Hypothalamus (tissue), 51 donors: ENCODE measurements around the gene ZNF609.

Experiments used
- DNase-seq, 51 donors: peaks; one replicate each; lab custom pipeline; 2025; lab: John Stamatoyannopoulos, UW

ZNF609 gene

DNA sequence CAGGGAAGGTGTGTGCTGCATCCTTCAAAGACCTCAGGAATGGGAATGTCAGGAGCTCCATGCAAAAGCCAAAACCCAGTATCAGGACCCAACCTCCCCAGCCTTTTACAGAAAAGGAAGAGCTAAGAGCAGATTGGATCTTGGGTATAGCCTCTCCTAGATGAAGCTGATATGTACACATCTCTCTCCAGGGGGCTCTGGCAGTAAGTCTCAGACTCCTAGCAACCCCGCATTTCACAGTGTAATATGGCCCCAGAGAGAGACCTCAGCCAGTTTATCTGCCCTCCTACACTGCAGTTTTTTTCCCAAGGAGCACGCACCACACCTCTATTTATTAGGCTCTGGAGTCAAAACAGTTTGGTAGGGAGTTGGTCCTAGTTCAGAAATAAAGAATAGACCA, 226.8 kb downstream of the ZNF609 start:
- no peak for DNase-seq

DNA sequence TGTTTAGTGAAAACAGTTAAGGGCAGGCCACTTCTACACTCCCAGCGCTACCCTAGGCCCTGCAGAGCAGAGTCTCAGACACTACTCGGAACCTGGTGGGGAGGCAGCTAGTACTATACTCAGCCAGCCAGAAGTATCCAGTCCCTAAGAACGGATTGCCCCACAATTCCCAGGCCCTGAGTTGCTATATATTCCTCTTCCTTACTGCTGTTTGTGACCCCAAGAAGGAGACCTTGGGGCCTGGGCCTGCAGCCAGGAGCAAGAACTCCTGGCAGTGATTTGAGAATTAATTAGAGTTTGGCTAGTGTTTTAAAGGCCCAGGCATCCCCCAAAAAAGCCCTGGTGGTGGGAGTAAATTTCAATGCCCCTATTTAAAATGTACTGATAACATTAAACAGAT, 227.3 kb downstream of the ZNF609 start:
- DNase-seq = peak in 2 of 51 donors; percentile 7 to 27

DNA sequence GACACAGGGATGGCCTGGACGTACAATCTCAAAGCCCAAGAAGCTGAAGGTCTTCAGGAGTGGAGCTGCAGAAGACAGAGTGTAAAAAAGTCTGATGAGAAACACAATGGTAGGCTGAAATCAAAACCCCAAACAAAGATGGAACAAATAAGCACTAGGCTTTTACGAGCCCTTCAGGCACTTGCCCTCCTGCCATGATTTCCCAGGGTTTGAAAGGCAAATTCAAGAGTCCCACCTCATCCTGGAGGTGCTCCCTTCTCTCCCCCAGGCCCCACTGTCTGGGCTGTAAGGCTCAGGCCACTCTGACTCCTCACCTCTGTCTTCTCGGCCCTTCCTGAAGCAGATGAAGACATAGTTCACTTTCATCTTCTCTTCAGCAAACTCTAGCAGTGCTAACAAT, 228.4 kb downstream of the ZNF609 start:
- no peak for DNase-seq

DNA sequence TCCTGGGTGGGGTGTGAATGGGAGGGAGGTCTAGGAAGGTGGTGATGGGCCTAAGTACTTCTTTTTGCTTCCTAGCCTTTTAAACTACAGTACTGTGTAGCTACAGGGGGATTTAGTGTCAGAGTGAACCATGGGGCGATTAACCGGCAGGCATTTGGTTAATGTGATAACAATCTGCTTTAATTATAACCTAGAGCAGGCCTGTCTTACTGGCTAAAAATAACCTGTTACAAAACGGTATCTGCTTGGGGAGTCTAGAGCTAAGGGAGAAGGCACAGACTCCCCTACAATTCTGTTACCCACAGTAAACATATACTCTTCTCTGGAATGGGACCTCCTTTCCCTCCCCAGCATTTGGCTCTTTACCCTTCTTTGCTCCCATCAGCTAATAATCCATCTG, 229.6 kb downstream of the ZNF609 start:
- no peak for DNase-seq

DNA sequence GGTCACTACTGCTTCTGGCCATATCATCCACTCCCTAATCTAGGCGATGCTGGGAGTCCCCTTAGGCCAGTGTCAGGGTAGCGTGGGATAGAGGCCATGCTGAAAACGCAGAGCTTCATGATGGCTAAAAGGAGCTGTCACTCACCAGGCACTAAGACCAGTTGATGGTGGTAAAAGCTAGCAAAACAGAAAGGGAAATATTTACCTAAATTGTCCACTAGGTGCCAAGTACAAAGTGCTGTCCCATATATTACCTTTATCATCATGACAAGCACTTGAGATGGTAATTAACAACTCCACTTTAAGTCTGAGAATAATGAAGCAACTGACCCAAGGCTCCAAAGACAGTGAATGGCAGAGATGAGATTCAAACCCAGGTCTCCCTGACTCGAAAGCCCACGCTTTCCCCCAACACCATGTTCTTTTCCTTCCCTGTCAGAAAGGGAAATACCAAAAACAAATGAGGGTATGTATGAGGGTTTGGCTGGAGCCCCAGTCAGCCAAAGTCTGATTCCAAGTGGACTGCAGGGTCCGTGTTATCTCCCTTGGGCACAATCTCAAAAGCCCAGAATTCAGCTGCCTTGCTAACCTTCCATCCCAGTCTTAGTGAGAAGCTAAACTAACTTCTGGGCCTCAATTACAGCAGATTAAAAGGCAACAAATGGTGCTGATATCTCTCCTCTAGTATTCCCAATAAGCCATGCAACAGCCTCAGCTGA, 230.4 kb downstream of the ZNF609 start:
- DNase-seq = no peak

DNA sequence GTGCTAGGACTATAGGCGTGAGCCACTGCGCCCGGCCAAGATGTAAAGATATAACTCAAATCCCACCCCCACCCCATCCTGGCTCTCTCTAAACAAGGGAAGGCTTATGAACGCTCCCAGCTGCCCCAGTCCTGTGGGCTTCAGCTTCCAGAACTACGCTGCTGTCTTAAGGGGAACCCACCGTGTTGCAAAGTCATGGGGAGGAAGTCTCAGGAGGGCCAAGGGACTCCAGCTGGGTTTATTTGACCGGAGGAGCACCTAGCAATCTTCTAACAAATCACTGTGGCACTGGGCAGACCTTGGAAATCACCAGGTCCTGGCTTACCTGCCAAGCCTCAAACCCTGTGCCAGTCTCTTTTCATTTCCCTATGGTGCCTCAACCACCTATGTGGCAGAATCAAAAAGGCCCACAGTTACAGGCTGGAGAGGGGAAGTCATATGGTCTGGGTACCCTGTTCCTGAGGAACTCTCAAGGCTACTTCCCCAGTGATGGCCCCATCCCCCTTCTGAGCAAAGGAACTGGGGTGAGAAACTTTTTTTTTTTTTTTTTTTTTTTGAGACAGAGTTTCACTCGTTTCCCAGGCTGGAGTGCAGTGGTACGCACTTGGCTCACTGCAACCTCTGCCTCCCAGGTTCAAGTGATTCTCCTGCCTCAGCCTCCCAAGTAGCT, 231.7 kb downstream of the ZNF609 start:
- peak in 5 of 51 donors; percentile 15 to 30 (median 16) for DNase-seq

DNA sequence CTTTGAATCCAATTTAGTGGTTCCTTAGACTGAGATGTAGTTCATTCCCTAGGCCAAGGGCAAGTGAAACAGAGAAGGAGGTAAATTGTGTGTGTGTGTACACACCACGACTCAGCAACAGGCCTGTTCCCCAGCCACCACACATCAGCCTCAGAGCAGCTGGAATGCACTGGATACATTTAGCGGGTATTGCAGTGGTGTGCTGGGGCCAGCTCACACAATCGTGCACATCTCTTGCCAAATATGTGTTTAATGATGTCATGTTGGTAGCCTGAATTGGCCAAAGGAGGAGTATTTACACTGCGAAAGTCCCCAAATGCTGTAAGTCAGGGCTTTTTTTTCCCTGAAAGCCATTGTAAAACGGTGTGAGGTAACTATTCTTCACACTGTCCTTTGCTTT, 232.8 kb downstream of the ZNF609 start:
- DNase-seq = peak in 9 of 51 donors; percentile 10 to 58 (median 21)

DNA sequence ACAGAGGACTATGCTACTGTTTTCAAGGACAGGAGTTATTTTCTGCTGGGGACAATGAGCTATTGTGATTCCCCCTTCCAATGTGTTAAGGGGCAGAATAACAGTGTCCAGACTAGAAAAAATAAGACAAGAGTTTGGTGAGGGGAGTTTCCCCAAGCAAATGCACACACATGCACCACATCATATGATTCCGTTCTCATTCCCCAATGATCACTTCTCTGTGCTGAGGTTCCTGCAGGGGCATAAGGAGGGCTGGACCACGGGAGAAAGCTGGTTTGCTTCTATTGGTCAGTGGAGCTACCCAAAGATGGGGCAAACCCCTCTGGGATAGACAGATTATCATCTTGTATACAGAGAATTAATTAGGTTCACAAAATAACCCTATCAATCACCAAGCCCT, 234.4 kb downstream of the ZNF609 start:
- DNase-seq = peak in 2 of 51 donors; percentile 51 to 75

DNA sequence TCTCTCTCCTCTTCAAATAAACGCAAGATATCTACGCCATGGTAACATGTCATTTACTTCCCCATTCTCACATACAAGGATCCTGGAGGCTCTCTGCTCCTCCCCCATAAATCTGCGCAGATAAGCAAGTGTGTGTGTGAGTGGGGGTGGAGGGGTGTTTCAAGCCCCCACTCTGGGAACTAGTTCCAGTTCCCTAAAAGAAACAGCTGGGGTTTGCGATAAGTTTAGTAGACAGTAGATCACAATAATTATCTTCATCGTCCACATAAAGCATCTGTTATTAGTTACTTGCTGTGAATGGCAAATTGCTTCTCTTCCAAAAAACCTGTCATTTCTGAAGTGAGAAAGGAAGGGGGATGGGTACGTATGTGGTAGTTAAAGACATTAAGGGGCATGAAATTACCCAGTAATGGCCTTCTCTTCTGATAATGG, 235.2 kb downstream of the ZNF609 start:
- peak in 7 of 51 donors; percentile 7 to 68 (median 29) for DNase-seq

DNA sequence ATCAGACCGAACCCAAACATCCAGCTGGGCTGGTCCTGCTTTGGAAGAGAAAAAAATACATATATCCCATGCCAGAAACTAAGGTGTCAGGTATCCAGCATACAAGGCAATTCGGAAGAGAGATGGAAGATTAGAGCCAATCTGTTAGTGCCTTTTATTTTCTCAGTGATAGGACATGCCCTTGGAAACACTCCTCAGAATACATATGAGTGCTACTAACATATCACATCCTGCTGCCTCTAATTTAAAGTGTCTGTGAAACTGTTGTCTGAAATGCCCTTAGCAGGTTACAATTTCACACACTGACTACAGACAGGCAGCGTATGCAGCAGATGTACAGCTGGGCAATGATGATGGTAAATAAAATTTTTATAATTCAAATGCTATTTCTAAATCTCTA, 236.1 kb downstream of the ZNF609 start:
- DNase-seq = peak in 1 of 51 donors; percentile 7

DNA sequence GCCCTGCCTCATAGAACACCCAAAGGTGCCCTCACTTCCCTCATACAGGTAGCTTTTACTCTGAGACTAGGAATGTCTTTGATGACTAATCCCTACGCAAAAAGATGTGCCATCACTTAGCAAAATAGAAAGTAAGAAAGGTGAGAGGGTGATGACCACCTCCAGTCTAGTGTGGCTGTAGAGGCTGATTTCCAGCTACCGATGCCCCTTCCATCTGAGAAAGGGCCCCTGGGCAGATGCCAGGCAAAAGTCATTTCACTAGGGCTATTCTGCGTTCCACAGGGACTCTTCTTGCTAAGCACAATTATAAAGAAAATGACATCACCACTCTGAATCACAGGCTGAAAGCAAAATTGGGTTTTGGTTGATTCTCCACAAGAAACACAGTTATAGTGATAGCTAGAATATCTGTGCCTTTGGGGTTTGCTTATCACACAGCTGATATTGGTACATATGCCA, 237.6 kb downstream of the ZNF609 start:
- peak in 6 of 51 donors; percentile 10 to 43 (median 25) for DNase-seq

DNA sequence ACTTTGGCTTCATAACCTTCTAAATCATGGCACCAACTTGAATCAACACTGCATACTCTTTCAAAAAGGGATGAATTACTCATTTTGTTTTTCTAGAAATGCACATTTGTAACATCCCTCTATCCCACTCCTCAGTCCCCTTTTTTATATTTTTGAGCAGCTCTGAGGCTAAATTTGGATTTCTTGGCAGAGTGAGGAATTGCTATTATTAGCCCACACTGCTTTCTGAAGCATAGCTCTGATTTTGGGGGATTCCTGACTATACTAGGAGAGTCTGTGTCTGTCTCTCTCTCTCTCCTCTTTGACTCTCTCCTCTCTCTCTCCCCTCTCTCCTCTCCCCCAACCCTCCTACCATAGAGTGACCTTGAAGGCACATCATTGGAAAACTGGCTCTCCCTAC, 238.4 kb downstream of the ZNF609 start:
- no peak for DNase-seq

DNA sequence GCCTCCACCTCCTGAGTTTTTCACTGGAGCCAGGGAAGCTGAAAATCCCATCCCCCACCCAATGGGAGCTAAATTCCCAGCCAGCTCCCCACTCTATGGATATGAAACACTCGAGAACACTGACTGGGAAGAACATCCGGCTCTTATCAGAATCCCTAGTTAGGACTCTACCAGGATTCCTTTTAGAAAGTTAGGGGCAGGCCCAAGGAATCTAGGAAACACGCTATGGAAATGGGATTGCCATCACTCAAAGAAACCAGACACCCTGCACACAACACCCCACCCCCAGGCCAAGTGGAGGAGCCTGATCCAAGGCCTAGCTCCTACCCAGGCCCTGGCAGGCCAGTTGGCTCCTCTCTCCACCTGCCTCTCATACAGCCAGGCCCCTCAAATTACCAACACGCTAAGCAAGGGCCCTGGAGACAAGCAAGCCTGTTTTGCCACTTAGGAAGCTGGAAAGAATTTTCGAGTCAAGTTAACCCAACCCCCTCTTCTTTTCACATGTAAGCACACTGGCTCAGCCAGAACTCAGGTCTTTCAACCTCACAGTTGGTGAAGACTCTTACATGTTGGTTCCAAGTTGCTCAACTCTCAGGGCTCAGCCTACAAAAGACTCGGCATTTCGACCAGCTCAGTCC, 239.5 kb downstream of the ZNF609 start:
- DNase-seq = peak in 16 of 51 donors; percentile 12 to 81 (median 29)

DNA sequence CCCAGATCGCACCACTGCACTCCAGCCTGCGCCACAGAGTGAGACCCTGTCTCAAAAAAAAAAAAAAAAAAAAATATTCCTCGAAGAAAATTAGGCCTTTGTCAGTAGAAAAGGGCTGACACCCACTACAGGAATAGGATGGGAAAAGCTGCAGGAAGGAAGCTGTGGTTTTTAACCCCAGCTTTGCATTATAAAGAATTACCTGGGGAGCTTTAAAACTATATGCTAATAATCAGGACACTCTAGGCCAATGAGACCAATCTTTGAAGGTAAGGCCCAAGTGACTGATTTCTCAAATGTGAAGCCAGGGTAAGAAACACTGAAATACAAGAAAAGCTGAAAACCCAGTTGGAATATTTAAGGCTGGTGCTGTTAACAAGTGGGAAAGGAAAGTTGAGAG, 240.7 kb downstream of the ZNF609 start:
- no peak for DNase-seq

DNA sequence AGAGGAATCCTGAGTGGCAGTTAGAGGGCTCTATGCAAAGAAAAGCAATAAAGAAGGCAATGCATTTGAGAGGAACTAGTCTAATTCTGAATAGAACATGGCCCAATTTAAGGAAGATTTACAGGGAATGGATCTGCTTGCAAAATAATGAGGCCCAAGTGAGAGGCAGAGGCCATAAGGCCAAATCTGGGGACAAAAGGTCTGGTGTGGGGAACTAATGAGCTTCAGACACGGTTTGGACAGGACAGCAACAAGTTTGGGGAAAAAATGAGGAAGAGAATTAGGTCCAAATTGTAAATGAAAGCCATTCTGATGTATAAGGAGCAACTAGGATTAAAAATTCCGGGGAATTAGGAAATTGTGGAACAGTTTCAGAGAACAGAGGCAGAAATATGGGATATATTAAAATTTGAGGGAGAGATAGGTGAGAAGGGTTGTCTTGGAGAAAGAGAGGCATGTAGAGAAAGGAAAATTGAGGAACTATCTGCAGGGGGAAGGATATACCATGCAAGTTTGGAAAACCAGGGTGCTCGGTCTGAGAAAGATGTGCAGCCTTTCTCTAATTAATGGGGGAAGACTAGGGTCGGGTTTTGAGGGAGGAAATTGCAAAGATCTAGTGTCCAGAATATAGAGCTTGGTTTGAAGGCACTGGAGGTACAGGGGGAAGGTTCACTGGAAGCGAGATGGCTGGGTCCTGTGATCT, 241.3 kb downstream of the ZNF609 start:
- peak in 1 of 51 donors; percentile 42 for DNase-seq

DNA sequence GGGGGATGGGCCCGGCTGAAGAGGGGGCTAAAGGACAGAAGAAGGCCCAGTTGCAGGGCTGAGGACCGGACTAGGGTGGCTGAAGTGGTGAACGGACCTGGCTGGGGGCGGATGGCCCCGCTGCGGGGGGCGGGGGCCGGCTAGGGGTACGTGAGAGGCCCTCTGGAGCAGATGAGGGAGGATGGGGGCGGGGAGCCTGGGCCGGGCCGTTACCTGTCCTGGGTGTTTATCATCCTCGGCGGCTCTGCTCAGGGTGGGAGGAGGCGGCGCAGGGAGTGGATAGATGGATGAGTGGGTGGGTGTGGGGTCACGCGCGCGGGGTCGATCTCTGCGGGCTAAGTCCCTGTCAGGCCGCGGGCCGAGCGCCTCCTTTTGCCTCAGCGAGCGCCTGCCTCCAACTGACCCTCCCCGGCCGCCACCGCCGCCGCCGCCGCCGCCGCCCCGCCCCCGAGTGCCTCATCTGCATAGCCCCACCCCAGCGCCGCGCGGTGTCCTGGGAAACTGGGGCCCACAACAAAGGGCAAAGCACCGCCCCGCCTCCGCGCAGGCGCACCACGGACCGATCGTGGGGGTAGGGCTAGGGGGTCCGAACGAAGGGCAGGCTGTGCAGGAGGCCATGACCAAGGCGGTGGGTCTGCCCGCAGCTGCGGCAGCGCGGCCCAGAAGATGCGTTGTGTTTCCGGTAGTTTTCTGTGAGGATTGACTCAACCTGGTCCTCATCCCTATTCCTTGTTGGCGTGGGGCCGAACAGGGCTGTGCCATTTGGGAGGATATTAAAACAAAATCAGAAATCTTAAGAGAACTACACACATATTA, 242.6 kb downstream of the ZNF609 start:
- peak; percentile 73 to 100 (median 97) for DNase-seq

DNA sequence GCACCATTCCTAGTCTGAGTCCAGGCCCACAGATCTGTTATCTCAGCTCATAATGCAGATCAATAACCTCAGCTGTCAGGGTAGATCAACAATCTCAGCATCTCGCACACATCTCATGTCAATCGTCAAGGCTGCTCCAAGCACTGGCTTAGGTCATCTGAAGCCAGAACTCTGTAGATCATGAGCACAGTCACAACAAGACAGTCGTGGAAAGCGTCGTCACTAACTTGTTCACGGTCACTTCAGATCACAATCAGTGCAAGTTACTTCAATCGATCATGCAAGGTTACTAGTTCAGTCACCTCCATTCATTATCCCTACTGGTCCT, 243.2 kb downstream of the ZNF609 start:
- DNase-seq = no peak

DNA sequence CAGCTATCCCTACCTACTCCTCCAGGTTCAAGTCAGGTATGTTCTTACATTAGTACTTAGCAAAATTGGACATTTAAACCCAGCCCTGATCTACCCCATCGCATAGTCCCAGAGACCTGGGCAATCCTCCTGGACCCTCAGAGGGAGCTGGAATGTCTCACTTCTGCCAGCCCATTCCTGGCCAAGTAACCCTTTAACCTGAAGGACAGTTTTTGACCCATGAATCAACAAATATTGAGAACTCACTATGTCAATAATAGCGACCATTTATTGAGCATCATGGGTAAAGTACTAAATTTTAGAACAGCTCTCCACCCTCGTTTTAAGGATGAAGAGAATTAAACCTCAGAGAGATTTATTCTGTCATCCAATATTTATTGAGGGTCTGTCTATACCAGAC, 244.6 kb downstream of the ZNF609 start:
- no peak for DNase-seq

DNA sequence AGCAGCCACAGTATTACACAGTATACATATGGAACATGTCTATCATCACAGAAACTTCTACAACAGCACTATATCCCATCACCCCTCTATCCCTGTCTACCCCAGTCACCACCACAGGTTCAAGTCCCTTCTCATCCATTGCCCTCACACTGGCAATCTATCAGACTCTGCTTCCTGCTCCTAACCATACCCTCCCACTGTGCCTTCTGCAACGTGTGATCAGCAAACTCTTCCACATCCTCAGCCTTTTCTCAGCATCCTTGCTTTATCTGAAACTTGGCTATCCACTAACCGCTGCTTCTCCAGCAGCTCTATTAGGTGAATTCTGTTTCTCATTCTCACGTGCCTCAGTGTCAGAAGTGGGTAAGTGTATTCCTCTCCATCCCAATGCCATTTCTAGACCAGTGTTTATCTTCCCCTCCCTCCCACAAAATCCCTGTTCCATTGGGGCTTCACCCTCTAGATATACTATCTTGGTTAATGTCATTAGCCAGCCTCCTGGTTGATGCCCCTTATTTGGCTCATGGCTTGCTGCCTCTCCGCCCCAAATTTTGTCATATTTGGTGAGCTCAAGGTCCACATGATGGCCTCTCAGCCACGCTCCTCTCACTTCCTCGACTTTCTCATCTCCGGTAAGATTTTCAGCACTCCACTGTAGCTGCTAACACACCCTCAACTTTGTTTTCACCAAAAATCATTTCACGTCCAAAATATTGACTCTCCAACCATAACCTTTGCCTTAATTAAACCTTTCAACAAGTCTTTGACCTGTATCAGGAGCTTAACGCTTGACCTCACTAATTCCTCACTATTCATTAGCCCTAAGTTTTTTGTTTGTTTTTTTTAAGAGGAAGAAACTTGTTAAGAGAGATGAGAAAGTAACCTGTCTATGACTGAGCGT, 245.9 kb downstream of the ZNF609 start:
- no peak for DNase-seq
